Tracheal epithelial cell (primary cell): ENCODE data around the gene MSANTD2. TPM values are rescaled to one million over a fixed set of nuclear protein-coding genes. Genes with fewer than 3 reads are reported as not detected.

ENCODE experiments used
- total RNA-seq: library from RNA; depleted of rRNA; stranded (reverse); fragments of >200 nt; gene quantifications from 2 replicates; pipeline ENCODE4 v1.2.1, GENCODE V29; 2014

Gene MSANTD2
- 3.4 and 3.9 TPM in 2 replicates for total RNA-seq

DNA sequence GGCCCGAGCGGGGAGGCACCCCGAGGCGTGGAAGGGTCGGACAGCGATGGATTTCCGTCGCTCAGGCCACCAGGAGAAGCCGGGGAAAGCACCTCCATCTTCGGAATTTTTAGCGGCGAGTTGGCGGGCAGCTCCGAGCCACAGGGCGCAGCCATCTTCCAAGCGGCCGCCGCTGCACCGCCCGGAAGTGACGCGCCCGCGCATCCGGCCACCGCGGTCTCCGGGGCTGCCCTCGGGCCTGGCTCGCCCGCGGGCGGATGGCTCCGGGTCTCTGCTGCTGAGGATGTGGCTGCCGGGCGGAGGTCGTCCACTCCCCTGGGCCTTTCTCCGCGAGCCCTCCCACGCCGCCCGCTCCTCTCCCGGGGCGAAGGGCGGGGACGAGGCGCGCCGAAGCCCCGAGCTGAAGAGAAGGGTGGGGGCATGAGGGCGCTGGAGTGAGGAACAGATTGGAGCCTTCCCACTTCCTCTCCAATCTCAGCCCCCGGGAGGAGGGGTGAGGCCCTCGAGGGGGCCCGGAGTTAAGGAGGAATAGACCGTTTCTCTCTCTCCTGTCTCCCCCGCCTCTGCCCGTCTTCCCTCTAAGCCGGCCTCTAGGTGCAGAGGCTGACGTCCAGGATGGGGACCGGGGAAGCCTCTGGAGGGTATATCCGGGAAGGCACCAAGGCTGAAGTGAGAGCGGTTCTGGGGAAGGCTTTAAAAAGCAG is at the start of gene MSANTD2:
Gene MSANTD2, minus strand, starts transcription at position 181 of the 704 bp plus-strand sequence. Its CDS starts 26 bp downstream, at position 155.

DNA sequence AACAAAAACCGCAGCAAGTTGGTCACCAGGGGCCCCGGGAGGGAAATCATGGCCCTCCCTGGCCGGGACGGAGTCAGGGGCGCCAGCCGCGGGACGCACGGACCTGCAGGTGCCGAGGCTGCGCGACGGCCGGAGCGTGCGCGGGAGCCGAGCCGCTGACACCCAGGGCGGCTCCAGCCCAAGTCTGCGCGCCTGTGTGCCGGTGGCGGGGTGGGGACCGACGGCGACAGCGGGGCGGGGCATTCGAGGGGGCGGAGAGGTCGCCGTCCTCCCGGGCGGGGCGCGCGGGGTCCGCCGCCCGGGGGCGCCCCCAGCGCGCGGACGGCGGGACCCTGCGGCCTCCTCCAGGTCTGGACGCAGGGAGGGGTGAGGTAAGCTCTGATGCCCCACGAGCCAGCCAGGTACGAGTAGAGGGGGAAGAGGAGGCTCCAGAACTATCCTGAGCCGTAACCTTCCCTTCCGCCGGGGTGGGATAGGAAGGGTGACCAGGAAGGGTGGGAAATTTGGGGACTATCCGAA is 38.0 kb downstream of the MSANTD2 start, which contains the start of gene ESAM:
Gene ESAM, minus strand, starts transcription at position 186 of the 519 bp plus-strand sequence. Its CDS starts 136 bp downstream, at position 50.

DNA sequence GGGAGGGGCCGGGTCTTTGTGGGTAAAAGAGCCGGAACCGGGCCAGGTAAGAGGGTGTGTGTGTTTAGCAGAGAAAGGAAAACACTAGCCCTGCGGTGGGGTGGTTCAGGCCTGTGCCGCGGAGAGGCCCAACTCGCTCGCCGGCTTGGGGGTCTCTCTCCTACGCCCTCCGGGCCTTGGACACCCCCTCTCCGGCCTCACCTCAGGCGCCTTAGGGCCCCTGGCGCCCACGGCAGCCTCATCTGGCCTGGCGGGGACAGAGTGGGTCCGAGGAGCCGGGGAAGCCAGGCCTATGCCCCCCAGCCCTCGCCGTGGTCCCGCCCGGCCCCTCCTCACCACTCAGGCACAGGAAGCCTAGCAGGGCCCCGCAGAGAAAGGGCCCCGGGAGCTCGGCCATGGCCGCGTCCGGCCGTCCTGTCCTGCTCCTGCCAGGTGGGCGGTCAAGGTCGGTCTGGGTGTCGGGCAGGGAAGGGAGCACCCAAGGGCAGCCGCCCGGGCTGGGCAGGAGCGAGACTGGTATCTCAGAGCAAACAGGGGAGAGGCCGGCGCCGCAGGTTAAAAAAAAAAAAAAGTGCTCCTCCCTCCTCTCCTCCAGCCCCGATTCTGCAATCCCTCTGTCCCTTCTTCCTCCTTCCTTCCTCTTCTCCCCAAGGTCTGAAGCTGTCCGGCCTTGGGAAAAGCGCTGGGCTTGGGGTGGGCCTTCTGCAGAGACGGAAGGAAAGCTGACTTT is 48.3 kb downstream of the MSANTD2 start, which contains the start of gene VSIG2:
Gene VSIG2, minus strand, starts transcription at position 515 of the 730 bp plus-strand sequence. Its CDS starts 118 bp downstream, at position 397.

DNA sequence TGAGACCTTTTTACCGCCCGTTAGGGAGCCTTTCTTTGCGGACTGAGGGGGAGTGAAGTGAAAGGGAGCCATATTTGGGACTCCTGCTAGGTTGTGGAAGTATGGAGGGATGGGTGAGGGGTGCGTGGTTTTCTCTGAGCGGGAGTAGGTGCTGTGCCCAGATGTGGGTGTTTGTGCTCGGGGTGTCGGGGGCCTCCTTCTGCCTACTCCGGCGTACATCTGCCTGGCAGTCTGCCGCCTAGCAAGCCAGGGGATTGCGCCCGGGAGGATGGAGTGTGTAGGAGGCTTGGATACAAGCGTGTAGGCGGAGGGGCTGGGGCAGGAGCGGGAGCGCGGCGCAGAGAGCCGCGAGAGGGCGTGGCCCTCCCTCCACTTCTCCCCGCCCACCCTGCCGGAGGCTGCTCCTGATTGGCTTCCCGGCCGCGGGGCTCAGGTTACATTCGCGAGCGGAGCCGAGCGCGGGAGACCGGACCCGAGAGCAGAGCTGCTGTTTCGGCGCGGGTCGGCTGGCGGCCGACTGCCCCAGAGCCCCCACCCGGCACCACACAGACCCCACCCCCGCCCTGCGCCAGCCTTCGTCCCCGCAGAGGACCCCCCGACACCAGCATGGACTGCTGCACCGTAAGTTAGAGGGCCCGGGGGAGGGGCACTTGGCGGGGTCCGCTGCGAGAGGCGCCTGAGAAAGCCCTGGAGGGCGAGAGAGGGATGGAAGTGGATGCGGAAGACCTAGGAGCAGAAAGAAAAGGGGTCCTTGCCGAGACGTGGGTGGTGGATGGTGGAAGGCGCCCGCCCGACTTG is 60.5 kb downstream of the MSANTD2 start, which contains the start of gene NRGN:
Gene NRGN, plus strand, starts transcription at position 464 of the 798 bp plus-strand sequence. Its CDS starts 143 bp downstream, at position 607.

Other genes starting within 250 kb of the MSANTD2 start
- not detected in 2 replicates for gene OR8A1, start 230.4 kb downstream of the MSANTD2 start, total RNA-seq
- not detected in 2 replicates for gene PANX3, start 189.0 kb downstream of the MSANTD2 start, total RNA-seq
- 21.2 and 34.7 TPM in 2 replicates for gene TBRG1, start 177.5 kb downstream of the MSANTD2 start, total RNA-seq
- gene SIAE, start 126.7 kb downstream of the MSANTD2 start, total RNA-seq = 12.8 and 16.9 TPM in 2 replicates
- 2.1 and 8.7 TPM in 2 replicates for gene SPA17, start 126.5 kb downstream of the MSANTD2 start, total RNA-seq
- gene NRGN, start 60.5 kb downstream of the MSANTD2 start, total RNA-seq = not detected in 2 replicates
- 1.7 TPM in 1 of 2 replicates, not detected in the other for gene VSIG2, start 48.2 kb downstream of the MSANTD2 start, total RNA-seq
- gene ESAM, start 38.1 kb downstream of the MSANTD2 start, total RNA-seq = under 0.01 TPM in 1 of 2 replicates, not detected in the other
- 24.7 and 35.2 TPM in 2 replicates for gene ROBO3, start 65.0 kb upstream of the MSANTD2 start, total RNA-seq
- gene ROBO4, start 97.5 kb upstream of the MSANTD2 start, total RNA-seq = 0.43 and 0.72 TPM in 2 replicates
- gene HEPN1, start 118.8 kb upstream of the MSANTD2 start, total RNA-seq = 0.24 TPM in 1 of 2 replicates, not detected in the other
- not detected in 2 replicates for gene HEPACAM, start 135.6 kb upstream of the MSANTD2 start, total RNA-seq
- gene CCDC15, start 153.8 kb upstream of the MSANTD2 start, total RNA-seq = 1.2 and 1.5 TPM in 2 replicates